Cardiac fibroblast (primary cell): Measurements from ENCODE around the gene PCDHA6.
A peak's percentile ranks its signal among the peaks of the same experiment; 100 is the strongest.
"Not testable (repeated sequence)": the region's sequence is repeated elsewhere in the genome, so short reads cannot be mapped to it uniquely, and the experiment has no call there.

ENCODE experiments used
- DNase-seq, 2 donors: peaks; one replicate each; pipeline versions ENCODE4 v3.0.0 to v3.0.0-alpha.2; 2010; ENCODE audit warnings: low read depth in 2 of 2
- H3K4me3 ChIP-seq, 2 donors: replicated peaks in 1 of 2; 1 replicate in 1 of 2; 2 replicates in 1 of 2; pipeline ENCODE4 v1.5.1; 2011; ENCODE audit warnings: low read depth in 2 of 2, low read length in 2 of 2, mild to moderate bottlenecking in 2 of 2, moderate library complexity in 1 of 2
- CTCF ChIP-seq: IDR thresholded peaks from one replicate; pipeline ENCODE4 v1.5.1; 2011; ENCODE audit warnings: low read depth, mild to moderate bottlenecking, low read length, inconsistent platforms

Gene PCDHA6

GRCh38 chr5:140827704-140828361, at the start of gene PCDHA6:
PCDHA6 (plus strand) TSS chr5:140827960; CDS start chr5:140828092, 132 bp downstream.
- no peak within 1 kb of the TSS for H3K4me3 ChIP-seq
- TF ChIP-seq CTCF: no peak
- peak in 1 of 2 donors; percentile 8 for DNase-seq

GRCh38 chr5:140780512-140780911, 47.2 kb upstream of the PCDHA6 start:
- no peak overlapping the region for H3K4me3 ChIP-seq
- DNase-seq: no peak
- TF ChIP-seq CTCF: no peak

- no peak within 1 kb of the TSS for H3K4me3 ChIP-seq
- no peak for TF ChIP-seq CTCF
- no peak for DNase-seq
Observed at GRCh38 chr5:140785905-140786686, 41.7 kb upstream of the PCDHA6 start, which contains the start of gene PCDHA1. PCDHA1 (plus strand) TSS chr5:140786140.

GRCh38 chr5:140787422-140787821, 40.3 kb upstream of the PCDHA6 start:
- DNase-seq, H3K4me3 ChIP-seq: not testable (repeated sequence)

- not testable (repeated sequence) for DNase-seq, H3K4me3 ChIP-seq
Observed at GRCh38 chr5:140787849-140788504, 39.8 kb upstream of the PCDHA6 start.

- TF ChIP-seq CTCF: no peak
- DNase-seq: no peak
- H3K4me3 ChIP-seq: no peak overlapping the region
Observed at GRCh38 chr5:140791089-140791488, 36.7 kb upstream of the PCDHA6 start.

GRCh38 chr5:140794595-140795258, 33.0 kb upstream of the PCDHA6 start, which contains the start of gene PCDHA2:
PCDHA2 (plus strand) TSS chr5:140794852.
- TF ChIP-seq CTCF: no peak
- DNase-seq: no peak
- H3K4me3 ChIP-seq: no peak within 1 kb of the TSS
